NCI-H128 (cell line): ENCODE measurements around the gene NXPH4.

ENCODE experiments used
- DNase-seq: peaks from one replicate; lab custom pipeline; 2025; ENCODE audit not compliant: unreplicated experiment; lab: John Stamatoyannopoulos, UW

Gene NXPH4

DNA sequence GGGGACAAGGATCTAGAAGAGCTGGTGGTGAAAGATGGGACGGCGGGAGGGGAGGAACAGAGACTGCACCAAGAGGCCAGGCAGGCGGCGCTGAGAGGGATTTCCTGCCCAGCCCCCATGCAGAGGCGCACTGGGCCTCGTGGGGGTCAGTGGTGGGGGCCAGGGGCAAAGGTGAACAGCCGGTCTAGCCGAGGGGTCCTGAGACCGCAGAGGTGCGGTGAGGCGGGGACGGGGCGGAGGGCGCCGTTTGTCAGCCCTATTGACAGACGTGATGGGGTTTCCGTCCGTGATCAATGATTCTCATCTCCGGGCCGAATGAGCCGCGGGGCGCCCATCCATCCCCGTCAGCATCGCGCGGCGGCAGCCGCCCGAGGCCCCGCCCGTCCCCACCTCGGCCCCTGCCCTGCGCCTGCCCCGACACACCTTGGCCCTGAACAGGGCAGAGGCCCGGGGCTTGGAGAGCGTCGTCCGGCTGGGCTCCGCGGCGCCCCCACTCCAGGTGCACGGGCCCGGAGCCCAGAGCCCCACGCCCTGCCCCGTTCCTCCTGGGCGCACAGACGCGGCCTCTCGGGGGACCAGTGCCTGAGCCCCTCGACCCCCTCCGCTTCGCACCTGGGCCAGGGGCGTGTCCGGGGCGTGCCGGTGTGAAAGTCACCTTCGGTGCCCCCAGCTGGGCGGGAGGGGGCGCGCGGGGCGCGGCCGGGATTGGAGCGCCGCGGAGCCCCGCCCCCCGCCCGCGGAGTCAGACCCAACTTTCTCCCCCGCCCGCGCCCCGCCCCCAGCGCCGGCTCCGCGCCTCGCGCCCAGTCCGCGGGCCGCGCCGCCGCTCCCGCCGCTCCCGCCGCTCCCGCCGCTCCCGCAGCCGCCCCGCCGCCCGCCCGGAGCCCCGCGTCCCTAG lies at the start of gene NXPH4:
Gene NXPH4, plus strand, starts transcription at position 781 of the 898 bp plus-strand sequence. CDS start 176 bp downstream, outside the sequence.
- DNase-seq: peak; percentile 57

DNA sequence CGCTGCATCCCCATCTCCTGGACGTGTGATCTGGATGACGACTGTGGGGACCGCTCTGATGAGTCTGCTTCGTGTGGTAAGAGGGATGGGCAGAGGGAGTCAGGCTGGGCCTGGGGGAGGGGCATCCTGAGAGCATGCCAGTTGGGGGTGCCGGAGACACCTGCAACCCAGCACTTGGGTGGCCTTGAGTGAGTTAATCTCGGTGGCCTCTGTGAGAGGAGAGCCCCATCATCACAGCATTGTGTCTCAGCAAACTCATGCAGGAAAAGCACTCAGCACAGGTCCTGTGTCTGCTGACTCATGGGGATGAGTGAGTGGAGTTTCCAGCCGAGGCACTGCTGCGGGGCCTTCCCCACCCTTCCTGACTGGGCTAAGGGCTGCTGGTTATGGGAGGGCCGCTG lies 49.6 kb upstream of the NXPH4 start:
- DNase-seq: no peak

DNA sequence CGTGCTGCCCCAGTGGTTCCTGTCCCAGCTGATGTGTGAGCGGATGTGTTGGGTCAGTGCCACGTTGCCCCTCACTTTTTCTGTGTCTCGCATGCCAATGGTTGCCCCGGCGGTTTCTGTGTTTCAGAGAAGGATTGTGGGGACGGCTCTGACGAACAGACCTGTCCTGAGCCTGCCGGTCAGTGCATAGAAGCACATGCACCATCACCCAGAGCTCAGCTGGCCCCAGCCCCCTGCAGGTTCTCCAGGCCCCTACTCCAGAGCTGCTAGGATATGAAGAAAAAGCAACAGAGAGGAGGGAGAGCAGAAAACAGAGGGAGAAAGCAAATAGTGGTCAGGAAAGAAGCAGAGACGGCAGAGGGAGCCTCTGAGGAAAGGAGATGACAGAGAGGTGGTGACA lies 48.5 kb upstream of the NXPH4 start:
- DNase-seq: no peak

DNA sequence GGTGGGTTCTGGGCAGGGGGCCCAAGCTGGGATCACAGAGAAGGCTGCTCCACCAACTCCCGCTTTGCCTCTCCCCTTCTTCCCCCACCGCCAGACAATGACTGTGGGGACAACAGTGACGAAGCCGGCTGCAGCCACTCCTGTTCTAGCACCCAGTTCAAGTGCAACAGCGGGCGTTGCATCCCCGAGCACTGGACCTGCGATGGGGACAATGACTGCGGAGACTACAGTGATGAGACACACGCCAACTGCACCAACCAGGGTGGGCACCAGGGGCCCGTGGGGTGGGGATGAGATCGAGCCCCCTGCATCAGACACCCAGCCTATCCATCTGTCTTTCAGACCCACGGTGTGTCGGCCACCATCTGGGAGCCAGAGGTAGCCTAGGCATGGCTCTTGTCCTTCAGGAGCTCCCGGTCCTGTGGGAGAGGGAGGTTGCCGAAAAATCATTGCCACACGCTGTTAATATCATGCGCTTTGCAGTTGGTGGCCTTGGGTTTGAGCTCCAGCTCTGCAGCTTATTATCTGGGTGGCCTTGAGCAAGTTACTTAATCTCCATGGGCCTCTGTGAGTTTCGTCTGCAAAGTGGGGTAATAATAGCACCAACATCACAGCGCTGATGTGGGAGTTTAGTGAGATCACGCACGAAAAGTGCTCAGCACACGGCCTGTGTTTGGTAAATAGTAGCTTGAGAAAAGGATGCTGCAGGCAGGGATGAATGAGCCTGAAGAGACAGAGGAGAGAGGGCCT lies 47.4 kb upstream of the NXPH4 start:
- DNase-seq: no peak

DNA sequence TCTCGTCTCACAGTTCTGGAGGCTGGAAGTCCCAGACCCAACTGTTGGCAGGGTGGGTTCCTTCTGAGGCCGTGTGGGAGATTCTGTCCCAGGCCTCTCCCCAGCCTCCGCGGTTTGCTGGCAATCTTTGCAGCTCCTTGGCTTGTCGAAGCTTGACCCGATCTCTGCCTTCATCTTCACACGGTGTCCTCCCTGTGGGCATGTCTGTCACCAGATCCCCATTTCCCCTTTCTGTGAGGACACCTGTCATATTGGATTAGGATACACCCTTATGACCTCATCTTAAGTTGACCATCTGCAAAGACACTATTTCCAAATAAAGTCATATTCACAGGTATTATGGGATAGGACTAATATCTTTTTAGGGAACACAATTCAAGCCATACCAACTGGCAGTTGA lies 46.6 kb upstream of the NXPH4 start:
- DNase-seq: no peak

- no peak for DNase-seq
These were observed 46.2 kb upstream of the NXPH4 start for GRCh38 chr12:57170408-57170807.

- no peak for DNase-seq
These were observed 45.7 kb upstream of the NXPH4 start for GRCh38 chr12:57170927-57171326.

DNA sequence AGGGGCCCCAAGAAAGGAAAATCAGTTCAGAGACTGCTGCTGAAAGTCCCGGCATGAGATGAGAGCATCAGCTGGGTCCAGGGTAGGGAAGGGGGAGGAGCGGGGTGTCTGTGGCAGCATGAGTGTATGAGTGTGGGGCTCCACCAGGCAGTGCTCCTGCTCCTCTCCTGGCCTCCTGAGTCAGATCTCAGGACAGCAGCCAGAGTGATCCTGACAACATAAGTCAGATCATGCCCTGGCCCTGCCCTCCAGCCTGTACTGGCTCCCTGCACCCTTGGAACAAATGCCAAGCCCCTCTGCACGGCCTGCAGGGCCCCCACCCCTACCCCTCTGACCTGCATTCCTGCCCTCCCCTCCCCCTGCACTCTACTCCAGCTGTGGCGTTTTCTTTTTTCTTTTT lies 44.9 kb upstream of the NXPH4 start:
- no peak for DNase-seq

- DNase-seq: no peak
These were observed 43.5 kb upstream of the NXPH4 start for GRCh38 chr12:57173089-57173488.

GRCh38 chr12:57173683-57174082 lies 42.9 kb upstream of the NXPH4 start:
- no peak for DNase-seq

- DNase-seq: peak; percentile 29
These were observed 41.0 kb upstream of the NXPH4 start for GRCh38 chr12:57175428-57176138.

GRCh38 chr12:57176139-57176477 lies 40.5 kb upstream of the NXPH4 start:
- no peak for DNase-seq

GRCh38 chr12:57176846-57177245 lies 39.7 kb upstream of the NXPH4 start:
- DNase-seq: no peak

- DNase-seq: no peak
These were observed 39.2 kb upstream of the NXPH4 start for GRCh38 chr12:57177354-57177753.

GRCh38 chr12:57178213-57178612 lies 38.4 kb upstream of the NXPH4 start:
- DNase-seq: no peak

DNA sequence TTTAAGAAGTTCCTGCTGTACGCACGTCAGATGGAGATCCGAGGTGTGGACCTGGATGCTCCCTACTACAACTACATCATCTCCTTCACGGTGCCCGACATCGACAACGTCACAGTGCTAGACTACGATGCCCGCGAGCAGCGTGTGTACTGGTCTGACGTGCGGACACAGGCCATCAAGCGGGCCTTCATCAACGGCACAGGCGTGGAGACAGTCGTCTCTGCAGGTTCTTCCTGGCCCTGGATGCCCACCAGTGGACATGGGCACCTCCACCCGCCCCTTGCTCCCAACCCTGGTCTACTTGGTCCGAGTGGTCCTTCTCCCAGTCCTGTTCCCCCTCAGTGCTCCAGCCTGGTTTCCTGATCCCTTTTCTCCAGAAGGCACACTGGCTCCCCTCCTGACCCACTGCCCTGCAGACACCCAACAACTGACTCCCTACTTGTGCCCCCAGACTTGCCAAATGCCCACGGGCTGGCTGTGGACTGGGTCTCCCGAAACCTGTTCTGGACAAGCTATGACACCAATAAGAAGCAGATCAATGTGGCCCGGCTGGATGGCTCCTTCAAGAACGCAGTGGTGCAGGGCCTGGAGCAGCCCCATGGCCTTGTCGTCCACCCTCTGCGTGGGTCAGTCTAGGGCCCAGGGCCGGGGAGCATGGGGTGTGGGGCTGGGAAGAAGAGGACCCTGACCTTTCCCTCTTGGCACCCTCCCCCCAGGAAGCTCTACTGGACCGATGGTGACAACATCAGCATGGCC lies 37.1 kb upstream of the NXPH4 start:
- no peak for DNase-seq

DNA sequence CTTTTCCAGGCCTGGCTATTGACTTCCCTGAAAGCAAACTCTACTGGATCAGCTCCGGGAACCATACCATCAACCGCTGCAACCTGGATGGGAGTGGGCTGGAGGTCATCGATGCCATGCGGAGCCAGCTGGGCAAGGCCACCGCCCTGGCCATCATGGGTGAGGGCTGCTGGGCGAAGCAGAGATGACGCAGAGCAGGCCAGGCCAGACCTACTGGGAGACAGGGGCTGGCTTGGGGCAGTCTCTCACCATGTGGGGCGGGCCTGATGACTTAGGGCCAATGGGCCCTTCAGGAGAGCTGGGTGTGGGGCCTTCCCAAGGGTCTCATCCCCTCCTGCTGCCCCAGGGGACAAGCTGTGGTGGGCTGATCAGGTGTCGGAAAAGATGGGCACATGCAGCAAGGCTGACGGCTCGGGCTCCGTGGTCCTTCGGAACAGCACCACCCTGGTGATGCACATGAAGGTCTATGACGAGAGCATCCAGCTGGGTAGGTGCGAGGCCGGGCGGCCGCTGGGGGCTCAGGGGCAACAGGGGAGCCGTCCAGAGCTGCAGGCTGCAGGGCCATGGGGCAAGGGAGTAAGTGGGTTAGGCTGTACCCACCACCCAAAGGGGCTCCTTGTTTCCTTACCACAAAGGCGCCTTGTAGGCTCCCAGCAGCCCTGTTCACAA lies 36.1 kb upstream of the NXPH4 start:
- DNase-seq: no peak

DNA sequence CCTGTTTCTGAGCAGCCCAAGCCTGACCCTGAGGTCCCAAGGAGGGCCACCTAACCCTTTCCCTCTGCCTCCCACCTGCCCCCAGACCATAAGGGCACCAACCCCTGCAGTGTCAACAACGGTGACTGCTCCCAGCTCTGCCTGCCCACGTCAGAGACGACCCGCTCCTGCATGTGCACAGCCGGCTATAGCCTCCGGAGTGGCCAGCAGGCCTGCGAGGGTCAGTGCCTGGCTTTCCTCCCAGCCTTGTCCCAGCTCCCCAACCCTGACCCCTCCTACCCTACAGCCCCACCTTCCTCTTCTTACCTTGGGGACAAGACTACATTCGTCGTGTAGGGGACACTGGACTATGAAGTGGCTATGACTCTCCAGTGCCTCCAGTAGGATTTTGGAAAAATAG lies 35.5 kb upstream of the NXPH4 start:
- no peak for DNase-seq

DNA sequence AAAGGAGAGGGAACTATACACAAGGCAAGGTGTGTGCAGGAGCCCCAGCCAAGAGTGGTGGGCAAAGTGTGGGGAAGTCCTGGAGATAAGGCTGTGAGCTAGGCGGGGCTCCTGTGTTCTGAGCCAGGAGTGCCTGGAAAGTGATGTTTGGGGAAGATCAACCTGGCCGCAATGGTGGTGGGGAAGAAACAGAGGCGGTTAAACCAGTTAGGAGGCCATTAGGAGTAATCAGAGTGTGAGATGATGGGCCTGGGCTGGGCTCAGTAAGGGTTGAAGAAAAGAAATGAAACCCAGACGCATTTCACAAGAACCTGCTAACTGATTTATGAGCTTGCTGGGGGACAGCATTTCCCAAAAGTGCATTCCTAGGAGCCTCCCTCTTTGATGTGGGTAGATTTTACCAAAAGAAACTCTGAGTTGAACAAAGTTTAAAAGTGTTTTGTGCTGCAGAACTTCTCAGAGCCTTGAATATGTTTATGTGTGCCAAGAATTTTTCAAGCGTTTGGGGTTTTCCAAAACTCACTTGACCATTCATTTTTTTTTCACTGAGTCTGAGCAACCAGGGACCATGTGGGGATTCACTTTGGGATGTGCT lies 34.9 kb upstream of the NXPH4 start:
- no peak for DNase-seq

DNA sequence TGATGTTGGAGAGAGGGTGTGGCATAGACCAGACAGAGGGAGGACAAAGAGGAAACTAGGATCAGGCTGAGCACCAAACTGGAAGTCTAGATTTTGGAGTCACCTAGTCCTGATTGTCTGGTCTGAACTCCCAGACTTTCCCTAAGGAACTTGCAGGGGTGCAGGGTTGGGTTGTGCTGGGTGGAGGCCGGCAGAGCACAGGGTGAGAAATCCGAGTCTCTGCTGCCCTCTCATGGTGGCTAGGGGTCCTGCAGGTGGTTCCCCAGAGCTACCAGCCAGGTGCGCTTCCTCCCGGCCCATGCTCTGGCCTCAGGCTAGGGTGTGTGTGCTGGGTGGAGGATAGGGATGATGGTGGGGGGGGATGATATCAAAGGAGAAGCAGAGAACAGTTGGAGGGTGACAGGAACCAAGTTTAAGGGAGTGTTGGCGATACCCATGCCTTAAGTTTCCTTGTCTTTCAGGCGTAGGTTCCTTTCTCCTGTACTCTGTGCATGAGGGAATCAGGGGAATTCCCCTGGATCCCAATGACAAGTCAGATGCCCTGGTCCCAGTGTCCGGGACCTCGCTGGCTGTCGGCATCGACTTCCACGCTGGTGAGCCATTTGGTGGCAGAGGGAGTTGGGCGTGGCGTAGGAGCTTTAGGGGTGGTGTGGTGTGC lies 33.5 kb upstream of the NXPH4 start:
- peak; percentile 52 for DNase-seq
